H1 (cell line): ENCODE results near the gene NAA38. TPM values are rescaled to one million over a fixed set of nuclear protein-coding genes. Genes with fewer than 3 reads are reported as not detected.

Experiments
- CTCF ChIA-PET: fragments of 300-600 bp; sonication (Branson Sonifier 250); formaldehyde crosslinking; loops from one replicate; lab custom pipeline; 2021; ENCODE audit not compliant: partially characterized antibody; lab: Charles Lee
- POLR2A ChIA-PET: fragments of 300-600 bp; sonication (Branson Sonifier 250); formaldehyde crosslinking; loops from one replicate; lab custom pipeline; 2021; ENCODE audit warnings: inconsistent platforms; ENCODE audit not compliant: partially characterized antibody; lab: Charles Lee
- DNase-seq, 2 experiments: peaks; one replicate each; pipeline versions ENCODE4 v3.0.0 to v3.0.0-alpha.2; 2010 to 2022; ENCODE audit warnings: low spot score in 2 of 2, low read depth in 1 of 2, mixed read lengths in 1 of 2
- FAIRE-seq: peaks from 2 replicates; lab custom pipeline; 2011; peaks lifted over from hg19 to GRCh38; lab: Jason Lieb, UNC
- H2AFZ ChIP-seq: 2 replicates; pipeline ENCODE4 v1.8.1; 2012; ENCODE audit warnings: low read length, inconsistent platforms
- H2AK5ac ChIP-seq: 2 replicates; pipeline ENCODE4 v1.6.1; 2013; ENCODE audit warnings: low read depth, low read length
- H2BK120ac ChIP-seq: replicated peaks from 2 replicates; pipeline ENCODE3; 2013; ENCODE audit warnings: low read depth, low read length, inconsistent platforms
- H2BK12ac ChIP-seq: 2 replicates; pipeline ENCODE4 v1.6.1; 2013; ENCODE audit warnings: low read depth, low read length
- H2BK15ac ChIP-seq: 2 replicates; pipeline ENCODE4 v1.6.1; 2013; ENCODE audit warnings: low read length
- H2BK20ac ChIP-seq: 2 replicates; pipeline ENCODE4 v1.6.1; 2013; ENCODE audit warnings: low read length
- H2BK5ac ChIP-seq: 2 replicates; pipeline ENCODE4 v1.6.1; 2013; ENCODE audit warnings: low read depth, low read length
- H3K14ac ChIP-seq: 2 replicates; pipeline ENCODE4 v1.6.1; 2013; ENCODE audit warnings: inconsistent platforms; ENCODE audit not compliant: insufficient read length
- H3K18ac ChIP-seq: 2 replicates; pipeline ENCODE4 v1.6.1; 2013; ENCODE audit warnings: low read length; ENCODE audit errors: extremely low read depth
- H3K23ac ChIP-seq: 2 replicates; pipeline ENCODE4 v1.6.1; 2013; ENCODE audit warnings: inconsistent platforms; ENCODE audit not compliant: insufficient read length
- H3K23me2 ChIP-seq: 2 replicates; pipeline ENCODE4 v1.6.1; 2013; ENCODE audit warnings: low read depth, low read length
- H3K27ac ChIP-seq: 2 replicates; pipeline ENCODE4 v1.6.1; 2011; ENCODE audit warnings: low read depth, low read length, inconsistent platforms
- H3K27me3 ChIP-seq, 4 experiments: replicated peaks in 1 of 4; 1 replicate in 1 of 4; 2 replicates in 3 of 4; pipeline versions ENCODE4 v1.6.1 to v1.8.1; 2011 to 2013; ENCODE audit warnings: low read length in 3 of 4, mild to moderate bottlenecking in 3 of 4, inconsistent platforms in 2 of 4, mixed read lengths in 2 of 4, moderate library complexity in 1 of 4; ENCODE audit not compliant: control insufficient read depth in 3 of 4, insufficient read depth in 3 of 4; ENCODE audit errors: extremely low read depth in 1 of 4
- H3K36me3 ChIP-seq, 4 experiments: 2 replicates each; pipeline versions ENCODE4 v1.6.1 to v1.8.1; 2011 to 2013; ENCODE audit warnings: mild to moderate bottlenecking in 4 of 4, low read length in 3 of 4, moderate library complexity in 2 of 4, control low read depth in 1 of 4, inconsistent platforms in 1 of 4; ENCODE audit not compliant: insufficient read depth in 4 of 4, control insufficient read depth in 2 of 4
- H3K4ac ChIP-seq: replicated peaks from 2 replicates; pipeline ENCODE3; 2013; ENCODE audit warnings: low read length, low read depth, mixed read lengths, inconsistent platforms; ENCODE audit not compliant: insufficient read length
- H3K4me1 ChIP-seq, 4 experiments: replicated peaks in 1 of 4; 1 replicate in 1 of 4; 2 replicates in 3 of 4; pipeline versions ENCODE4 v1.6.1 to v1.8.1; 2011 to 2013; ENCODE audit warnings: low read length in 3 of 4, inconsistent platforms in 2 of 4, mixed read lengths in 1 of 4; ENCODE audit not compliant: insufficient read depth in 4 of 4, control insufficient read depth in 3 of 4
- H3K4me2 ChIP-seq, 2 experiments: 2 replicates each; pipeline versions ENCODE4 v1.6.1 to v1.8.1; 2011 to 2013; ENCODE audit warnings: low read depth in 2 of 2, low read length in 2 of 2, control low read depth in 1 of 2, inconsistent platforms in 1 of 2, mild to moderate bottlenecking in 1 of 2; ENCODE audit not compliant: insufficient read depth in 1 of 2
- H3K4me3 ChIP-seq, 4 experiments: fragments of 200-600, 300-600 bp in 1 of 4; sonication (generic), shearing (Covaris generic), sonication (Bioruptor Twin) in 1 of 4; 2 replicates each; pipeline versions ENCODE4 v1.5.1 to v1.8.1; 2011 to 2016; ENCODE audit warnings: low read length in 4 of 4, low read depth in 3 of 4, control low read depth in 2 of 4, inconsistent platforms in 2 of 4, mild to moderate bottlenecking in 2 of 4, mixed read lengths in 1 of 4, moderate library complexity in 1 of 4; ENCODE audit not compliant: insufficient read depth in 2 of 4; ENCODE audit errors: extremely low read depth in 1 of 4
- H3K56ac ChIP-seq: replicated peaks from 2 replicates; pipeline ENCODE3; 2013; ENCODE audit warnings: low read depth, mild to moderate bottlenecking, mixed read lengths, low read length, inconsistent platforms; ENCODE audit not compliant: insufficient read length
- H3K79me1 ChIP-seq: 2 replicates; pipeline ENCODE4 v1.6.1; 2013; ENCODE audit warnings: low read depth, low read length, control low read depth
- H3K79me2 ChIP-seq, 2 experiments: 2 replicates each; pipeline versions ENCODE4 v1.6.1 to v1.8.1; 2012 to 2013; ENCODE audit warnings: low read length in 2 of 2, mild to moderate bottlenecking in 2 of 2, inconsistent platforms in 1 of 2; ENCODE audit not compliant: insufficient read depth in 2 of 2, control insufficient read depth in 1 of 2
- H3K9ac ChIP-seq, 4 experiments: replicated peaks in 1 of 4; 1 replicate in 1 of 4; 2 replicates in 3 of 4; pipeline versions ENCODE4 v1.6.1 to v1.8.1; 2011 to 2013; ENCODE audit warnings: low read depth in 3 of 4, low read length in 3 of 4, control low read depth in 2 of 4, mild to moderate bottlenecking in 2 of 4, moderate library complexity in 2 of 4, inconsistent platforms in 1 of 4; ENCODE audit errors: extremely low read depth in 1 of 4
- H3K9me3 ChIP-seq, 2 experiments: 2 replicates each; pipeline versions ENCODE4 v1.6.1 to v1.8.1; 2012 to 2013; ENCODE audit warnings: mild to moderate bottlenecking in 2 of 2, moderate library complexity in 2 of 2, control low read depth in 1 of 2, inconsistent platforms in 1 of 2, low read depth in 1 of 2, low read length in 1 of 2, mixed read lengths in 1 of 2; ENCODE audit not compliant: insufficient read depth in 2 of 2
- H4K20me1 ChIP-seq, 2 experiments: replicated peaks in 1 of 2; 2 replicates each; pipeline versions ENCODE3 to v1.8.1; 2011 to 2013; ENCODE audit warnings: inconsistent platforms in 2 of 2, low read length in 2 of 2, mild to moderate bottlenecking in 1 of 2; ENCODE audit not compliant: insufficient read depth in 2 of 2, control insufficient read depth in 1 of 2
- H4K5ac ChIP-seq: 2 replicates; pipeline ENCODE4 v1.6.1; 2013; ENCODE audit warnings: low read length, low read depth, mixed read lengths, inconsistent platforms; ENCODE audit not compliant: insufficient read length
- H4K8ac ChIP-seq: 2 replicates; pipeline ENCODE4 v1.8.0; 2013; ENCODE audit warnings: mild to moderate bottlenecking, moderate library complexity, low read length, inconsistent platforms; ENCODE audit not compliant: insufficient read depth; ENCODE audit errors: extremely low read depth
- H4K91ac ChIP-seq: replicated peaks from 2 replicates; pipeline ENCODE3; 2013; ENCODE audit warnings: low read length, mixed read lengths, inconsistent platforms; ENCODE audit not compliant: insufficient read length
- BCL11A ChIP-seq, 2 experiments: IDR thresholded peaks; one replicate each; pipeline ENCODE4 v1.6.1; 2011; ENCODE audit warnings: low read depth in 2 of 2, low read length in 2 of 2, mild to moderate bottlenecking in 2 of 2
- CEBPB ChIP-seq: IDR thresholded peaks from 2 replicates; pipeline ENCODE4 v1.6.1; 2012; ENCODE audit warnings: low read depth, low read length
- JUND ChIP-seq: IDR thresholded peaks from 2 replicates; pipeline ENCODE4 v1.6.1; 2011; ENCODE audit warnings: mild to moderate bottlenecking, improper control_type of control experiment, low read length
- PHF8 ChIP-seq: fragments of 200-600 bp; sonication (generic); conservative IDR thresholded peaks from 2 replicates; pipeline ENCODE4 v1.7.1; 2012; ENCODE audit warnings: low read depth, mild to moderate bottlenecking, inconsistent platforms, low read length, moderate library complexity
- POLR2AphosphoS5 ChIP-seq: IDR thresholded peaks from 2 replicates; pipeline ENCODE4 v1.6.1; 2011; ENCODE audit warnings: low read depth, low read length
- RXRA ChIP-seq: IDR thresholded peaks from 2 replicates; pipeline ENCODE4 v1.6.1; 2011; ENCODE audit warnings: low read depth, mild to moderate bottlenecking, low read length, moderate library complexity; ENCODE audit not compliant: insufficient read depth
- SP1 ChIP-seq: IDR thresholded peaks from 2 replicates; pipeline ENCODE4 v1.6.1; 2011; ENCODE audit warnings: low read depth, low read length
- WGBS, 2 experiments: shearing (Covaris generic) in 1 of 2; methylation state at CpG; one replicate each; pipeline versions ENCODE4 v1.1.6 to v1.1.7; 2013 to 2015; ENCODE audit warnings: low lambda C conversion rate in 2 of 2, mixed read lengths in 2 of 2, inconsistent platforms in 1 of 2, low coverage in 1 of 2, missing lambda C conversion rate in 1 of 2; ENCODE audit not compliant: insufficient replicate concordance in 2 of 2, insufficient coverage in 1 of 2, insufficient read length in 1 of 2; ENCODE audit errors: extremely low coverage in 1 of 2, missing lambda C conversion rate in 1 of 2; 5-methylcytosine and 5-hydroxymethylcytosine counted together
- polyA plus RNA-seq, 7 experiments: library from polyadenylated mRNA; depleted of rRNA in 3 of 7; stranded (reverse) in 5 of 7; unstranded in 2 of 7; fragments of >200 nt in 5 of 7; fragments of 200-250 nt in 2 of 7; gene quantifications; 1 replicate in 5 of 7; 2 replicates in 1 of 7; 4 replicates in 1 of 7; pipeline versions ENCODE4 v1.2.1 to v1.2.3, GENCODE V29; 2011 to 2013; ENCODE audit warnings: missing spikeins in 2 of 7, mixed read lengths in 2 of 7
- total RNA-seq: library from RNA; stranded (reverse); fragmentation: NEBNext Ultra II Directional; extraction: Animal tissue kit (Norgen Biotek cat#: 25700); gene quantifications from 2 replicates; pipeline ENCODE4 v1.2.1, GENCODE V29; 2021
- TF ChIP-seq, protein P1 (sequence below), 3 experiments: IDR thresholded peaks; 1 replicate in 2 of 3; 2 replicates in 1 of 3; pipeline versions ENCODE4 v1.5.1 to v1.6.1; 2011; ENCODE audit warnings: low read length in 3 of 3, mild to moderate bottlenecking in 3 of 3, inconsistent platforms in 2 of 3, low read depth in 1 of 3, moderate library complexity in 1 of 3; ENCODE audit not compliant: insufficient read depth in 1 of 3; ENCODE audit errors: control extremely low read depth in 1 of 3

NAA38 gene
- total and polyA plus RNA-seq, 2 of the 8 experiments (the other 6 are each of a cell fraction or from before 2014, with no cell fraction given) = 30.2 to 109 TPM

DNA sequence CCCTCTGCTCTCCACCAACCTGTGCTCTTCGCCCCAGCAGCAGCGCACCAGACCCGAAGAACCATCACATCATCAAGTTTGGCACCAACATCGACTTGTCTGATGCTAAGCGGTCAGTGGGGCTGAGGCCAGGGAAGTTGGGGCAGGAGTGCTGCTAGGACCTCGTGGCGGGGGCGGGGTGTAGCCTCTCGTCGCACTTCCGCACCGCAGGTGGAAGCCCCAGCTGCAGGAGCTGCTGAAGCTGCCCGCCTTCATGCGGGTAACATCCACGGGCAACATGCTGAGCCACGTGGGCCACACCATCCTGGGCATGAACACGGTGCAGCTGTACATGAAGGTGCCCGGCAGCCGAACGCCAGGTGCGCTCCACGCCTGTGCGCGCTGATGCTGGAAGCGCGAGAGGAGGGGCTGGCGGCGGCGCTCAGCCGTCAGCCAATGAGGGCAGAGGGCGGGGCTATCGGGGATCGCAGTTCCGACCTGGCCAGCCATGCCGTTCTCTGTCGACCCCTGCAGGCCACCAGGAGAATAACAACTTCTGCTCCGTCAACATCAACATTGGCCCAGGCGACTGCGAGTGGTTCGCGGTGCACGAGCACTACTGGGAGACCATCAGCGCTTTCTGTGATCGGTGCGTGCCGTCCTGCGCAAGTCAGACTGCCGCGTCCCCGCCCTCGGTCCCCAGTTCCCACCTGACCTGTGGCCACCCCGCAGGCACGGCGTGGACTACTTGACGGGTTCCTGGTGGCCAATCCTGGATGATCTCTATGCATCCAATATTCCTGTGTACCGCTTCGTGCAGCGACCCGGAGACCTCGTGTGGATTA is 5.7 kb downstream of the NAA38 start:
- peak overlapping the region; percentile 39 to 65 (median 52) for H3K4me3 ChIP-seq
- H2BK15ac ChIP-seq = peak overlapping the region; percentile 95; the same call in 1 of the 2 replicates
- H2BK120ac ChIP-seq = no peak overlapping the region
- no peak overlapping the region for H3K27ac ChIP-seq
- no peak overlapping the region; the same call in 1 of the 2 replicates for H2BK5ac ChIP-seq
- H2AK5ac ChIP-seq = no peak overlapping the region
- peak overlapping the region; percentile 74 to 94 for H3K4me2 ChIP-seq
- H3K56ac ChIP-seq = no peak overlapping the region
- H2BK12ac ChIP-seq = peak overlapping the region; percentile 53; the same call in 1 of the 2 replicates
- peak; percentile 42 for FAIRE-seq
- no peak overlapping the region; a peak in 1 of 7 replicates for H3K9ac ChIP-seq
- no peak overlapping the region for H3K23ac ChIP-seq
- no peak overlapping the region for H4K5ac ChIP-seq
- H3K36me3 ChIP-seq = peaks cover 0 to 4% (median 0%) of the 10 kb centered on the region in 4 experiments; a peak in 3 of 8 replicates
- no peak overlapping the region for H4K91ac ChIP-seq
- peak; percentile 82 to 95 for DNase-seq
- peak overlapping the region; percentile 47; the same call in 1 of the 2 replicates for H2AFZ ChIP-seq
- POLR2A ChIA-PET = interaction anchor here (0.8 to 4.0 kb wide), 3 partner anchors 10 to 16 kb away, joined by 3 to 24 read pairs (median 5); no protein-coding TSS in a partner anchor
- H3K23me2 ChIP-seq = peaks cover 12% of the 10 kb centered on the region
- H3K14ac ChIP-seq = no peak overlapping the region
- H4K20me1 ChIP-seq = peaks cover 0 to 23% of the 10 kb centered on the region in 2 experiments
- H2BK20ac ChIP-seq = 0 out of 2 replicates have a peak overlapping the region, but pooled peaks have one; percentile 61
- CTCF ChIA-PET = interaction anchor here (0.6 to 4.9 kb wide), 14 partner anchors 9 to 140 kb away, joined by 3 to 44 read pairs (median 5); partner anchors contain the start of gene KDM6B
- WGBS, 2 experiments = 9% methylated on average over 59 of the region's 60 CpGs; no CpG with 5 or more reads in 1 of the 2 experiments
- H3K27me3 ChIP-seq = peaks cover 32 to 49% (median 48%) of the 10 kb centered on the region in 4 experiments
- no peaks in the 10 kb centered on the region for H3K9me3 ChIP-seq
- H3K4me1 ChIP-seq = peaks cover 0 to 37% (median 31%) of the 10 kb centered on the region in 4 experiments; a peak in 6 of 7 replicates
- H3K79me2 ChIP-seq = no peaks in the 10 kb centered on the region
- H4K8ac ChIP-seq = no peak overlapping the region; the same call in 1 of the 2 replicates
- H3K79me1 ChIP-seq = no peaks in the 10 kb centered on the region
- peak overlapping the region; percentile 79; the same call in 1 of the 2 replicates for H3K18ac ChIP-seq
- H3K4ac ChIP-seq = no peak overlapping the region
- TF ChIP-seq PHF8 (no peak; the same call in 1 of the 2 replicates), RXRA (no peak), SP1 (peak; percentile 78; the same call in 1 of the 2 replicates), CEBPB (no peak), JUND (peak; percentile 54; the same call in 1 of the 2 replicates), POLR2AphosphoS5 (peak; percentile 55), BCL11A (IDR thresholded peaks at IDR 0.05; ENCODE audit: low read depth in 2 of 2, low read length in 2 of 2) (no peak)
- TF ChIP-seq, protein P1, sequence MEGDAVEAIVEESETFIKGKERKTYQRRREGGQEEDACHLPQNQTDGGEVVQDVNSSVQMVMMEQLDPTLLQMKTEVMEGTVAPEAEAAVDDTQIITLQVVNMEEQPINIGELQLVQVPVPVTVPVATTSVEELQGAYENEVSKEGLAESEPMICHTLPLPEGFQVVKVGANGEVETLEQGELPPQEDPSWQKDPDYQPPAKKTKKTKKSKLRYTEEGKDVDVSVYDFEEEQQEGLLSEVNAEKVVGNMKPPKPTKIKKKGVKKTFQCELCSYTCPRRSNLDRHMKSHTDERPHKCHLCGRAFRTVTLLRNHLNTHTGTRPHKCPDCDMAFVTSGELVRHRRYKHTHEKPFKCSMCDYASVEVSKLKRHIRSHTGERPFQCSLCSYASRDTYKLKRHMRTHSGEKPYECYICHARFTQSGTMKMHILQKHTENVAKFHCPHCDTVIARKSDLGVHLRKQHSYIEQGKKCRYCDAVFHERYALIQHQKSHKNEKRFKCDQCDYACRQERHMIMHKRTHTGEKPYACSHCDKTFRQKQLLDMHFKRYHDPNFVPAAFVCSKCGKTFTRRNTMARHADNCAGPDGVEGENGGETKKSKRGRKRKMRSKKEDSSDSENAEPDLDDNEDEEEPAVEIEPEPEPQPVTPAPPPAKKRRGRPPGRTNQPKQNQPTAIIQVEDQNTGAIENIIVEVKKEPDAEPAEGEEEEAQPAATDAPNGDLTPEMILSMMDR (IDR thresholded peaks at IDR 0.05; ENCODE audit: control extremely low read depth in 1 of 3, insufficient read depth in 1 of 3, low read depth in 1 of 3, low read length in 3 of 3) = peak; percentile 89 to 96 (median 96)
